ENCODE data around the gene COQ4. TPM values are rescaled to one million over a fixed set of nuclear protein-coding genes. Genes with fewer than 3 reads are reported as not detected.

Gene COQ4
- total RNA-seq, 2 donors from 2014 or later: 48.1 to 50.7 TPM

DNA sequence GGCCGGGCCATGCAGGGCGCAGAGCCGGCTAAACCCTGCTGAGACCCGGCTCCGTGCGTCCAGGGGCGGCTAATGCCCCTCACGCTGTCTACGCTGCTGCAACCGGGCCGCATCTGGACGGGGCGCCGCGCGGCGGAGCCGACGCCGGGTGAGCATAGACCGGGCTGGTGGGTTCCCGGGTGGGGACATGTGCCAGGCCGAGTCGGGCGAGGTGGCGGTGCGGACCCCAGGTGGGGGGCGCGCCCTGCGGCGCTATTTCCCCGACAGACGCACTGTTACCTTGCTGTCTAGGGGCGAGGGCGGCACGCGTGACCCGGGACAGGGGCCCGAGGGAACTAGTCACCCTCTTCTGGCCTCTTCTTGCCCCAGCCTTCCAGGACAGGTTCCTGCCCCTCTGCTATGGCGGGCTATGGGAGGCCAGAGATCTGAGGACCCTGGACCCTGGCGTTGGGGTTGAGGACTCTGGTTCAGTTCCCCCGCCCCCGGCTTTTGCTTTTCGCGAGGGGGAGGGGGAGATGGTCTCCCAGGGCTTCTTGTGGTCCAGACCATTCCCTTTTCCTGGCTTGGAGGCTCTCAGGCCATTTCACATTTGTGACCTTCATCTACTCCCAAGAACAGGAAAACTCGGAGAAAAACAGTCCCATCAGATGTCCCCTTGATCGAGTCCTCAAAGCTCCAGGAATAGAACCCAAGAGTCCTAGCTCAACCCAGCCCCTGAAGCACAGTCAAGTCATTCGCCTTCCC, 18.2 kb downstream of the COQ4 start:
- Histone ChIP-seq H3K27ac (ENCODE audit: low read depth, low read length) (no peak overlapping the region), H3K36me3 (ENCODE audit: control insufficient read depth, insufficient read depth, low read length) (peaks cover 30% of the 10 kb centered on the region), H3K4me1 (ENCODE audit: control insufficient read depth, insufficient read depth, low read length) (no peaks in the 10 kb centered on the region), H3K9me3 (ENCODE audit: control insufficient read depth, low read length) (no peaks in the 10 kb centered on the region), H3K4me3 (ENCODE audit: low read length) (peak overlapping the region; percentile 86), H3K9ac (ENCODE audit: extremely low read depth, low read length, poor library complexity, severe bottlenecking) (no peak overlapping the region), H3K27me3 (ENCODE audit: control insufficient read depth, insufficient read depth, low read length, poor library complexity, severe bottlenecking) (no peaks in the 10 kb centered on the region)
- H3K27me3 Mint-ChIP-seq (ENCODE audit: insufficient read depth): no peaks in the 10 kb centered on the region
- H3K9me3 Mint-ChIP-seq: no peaks in the 10 kb centered on the region
- peaks cover 3% of the 10 kb centered on the region for H3K4me1 Mint-ChIP-seq
- peaks cover 22% of the 10 kb centered on the region for H3K36me3 Mint-ChIP-seq (ENCODE audit: low read depth)
- DNase-seq: peak; percentile 71
- no peak for TF ChIP-seq CTCF (conservative IDR thresholded peaks at IDR 0.05)
- H3K4me3 Mint-ChIP-seq: peak overlapping the region; percentile 77
- 0 to 1% methylated on average over 16 to 48 of the region's 48 CpGs for WGBS, 2 experiments (ENCODE audit: insufficient coverage in 1 of 2, insufficient read length in 1 of 2)
- peak overlapping the region; percentile 11 for H3K27ac Mint-ChIP-seq

DNA sequence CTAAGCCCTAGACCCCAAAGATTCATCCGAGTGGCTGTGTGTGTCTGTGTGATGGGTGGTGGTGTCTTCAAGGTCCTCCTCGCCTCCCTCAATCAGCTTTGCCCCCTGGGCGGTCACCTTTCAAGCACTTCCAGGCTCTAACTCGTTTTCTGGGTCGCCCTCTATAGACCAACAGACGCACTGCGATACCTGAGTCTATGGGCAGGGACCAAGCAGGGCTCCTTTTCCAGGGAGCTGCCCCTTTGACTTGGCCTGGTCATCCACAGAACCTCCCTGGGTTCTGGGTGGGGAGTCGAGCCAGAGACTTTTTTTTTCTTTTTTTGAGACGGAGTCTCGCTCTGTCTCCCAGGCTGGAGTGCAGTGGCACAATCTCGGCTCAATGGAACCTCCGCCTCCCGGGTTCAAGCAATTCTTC, 18.8 kb downstream of the COQ4 start:
- Histone ChIP-seq H3K4me1 (ENCODE audit: control insufficient read depth, insufficient read depth, low read length) (no peaks in the 10 kb centered on the region), H3K9me3 (ENCODE audit: control insufficient read depth, low read length) (no peaks in the 10 kb centered on the region), H3K36me3 (ENCODE audit: control insufficient read depth, insufficient read depth, low read length) (peaks cover 32% of the 10 kb centered on the region), H3K9ac (ENCODE audit: extremely low read depth, low read length, poor library complexity, severe bottlenecking) (no peak overlapping the region), H3K4me3 (ENCODE audit: low read length) (peak overlapping the region; percentile 86), H3K27ac (ENCODE audit: low read depth, low read length) (no peak overlapping the region), H3K27me3 (ENCODE audit: control insufficient read depth, insufficient read depth, low read length, poor library complexity, severe bottlenecking) (no peaks in the 10 kb centered on the region)
- DNase-seq: peak; percentile 93
- no peaks in the 10 kb centered on the region for H3K27me3 Mint-ChIP-seq (ENCODE audit: insufficient read depth)
- peaks cover 22% of the 10 kb centered on the region for H3K36me3 Mint-ChIP-seq (ENCODE audit: low read depth)
- peak overlapping the region; percentile 11 for H3K27ac Mint-ChIP-seq
- peak overlapping the region; percentile 77 for H3K4me3 Mint-ChIP-seq
- 29 to 43% methylated on average over 9 to 13 of the region's 13 CpGs for WGBS, 2 experiments (ENCODE audit: insufficient coverage in 1 of 2, insufficient read length in 1 of 2)
- peak; percentile 80 for TF ChIP-seq CTCF (conservative IDR thresholded peaks at IDR 0.05)
- no peaks in the 10 kb centered on the region for H3K9me3 Mint-ChIP-seq
- peaks cover 3% of the 10 kb centered on the region for H3K4me1 Mint-ChIP-seq

DNA sequence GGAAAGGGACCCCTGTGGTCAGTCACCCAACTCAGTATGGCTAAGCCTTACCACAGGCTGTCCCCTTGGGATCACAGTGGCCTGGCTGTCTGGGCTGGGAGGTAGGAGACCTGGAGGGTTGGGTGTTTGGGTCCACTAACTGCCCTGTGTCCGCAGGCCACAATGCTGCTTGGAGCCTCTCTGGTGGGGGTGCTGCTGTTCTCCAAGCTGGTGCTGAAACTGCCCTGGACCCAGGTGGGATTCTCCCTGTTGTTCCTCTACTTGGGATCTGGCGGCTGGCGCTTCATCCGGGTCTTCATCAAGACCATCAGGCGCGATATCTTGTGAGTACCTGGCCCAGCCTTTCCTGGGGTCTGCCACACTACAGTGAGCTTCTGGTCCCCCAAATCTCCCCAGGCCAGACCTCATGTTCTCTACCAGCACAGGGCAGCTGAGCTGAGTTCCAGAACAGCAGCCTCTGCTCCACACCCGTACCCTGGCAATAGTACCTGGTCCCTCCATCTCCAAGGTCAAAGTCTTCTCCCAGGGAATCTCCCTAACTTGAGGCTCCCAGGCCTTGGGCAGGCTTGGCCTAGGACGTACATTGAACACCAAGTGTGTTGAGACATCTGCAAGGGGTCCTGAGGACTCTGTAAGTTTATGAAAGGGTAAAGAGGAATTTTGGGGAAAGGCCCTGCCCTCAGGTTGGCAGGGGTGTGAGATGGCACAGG, 20.5 kb downstream of the COQ4 start:
- Histone ChIP-seq H3K36me3 (ENCODE audit: control insufficient read depth, insufficient read depth, low read length) (peaks cover 36% of the 10 kb centered on the region), H3K27ac (ENCODE audit: low read depth, low read length) (no peak overlapping the region), H3K4me1 (ENCODE audit: control insufficient read depth, insufficient read depth, low read length) (no peaks in the 10 kb centered on the region), H3K9me3 (ENCODE audit: control insufficient read depth, low read length) (no peaks in the 10 kb centered on the region), H3K27me3 (ENCODE audit: control insufficient read depth, insufficient read depth, low read length, poor library complexity, severe bottlenecking) (no peaks in the 10 kb centered on the region), H3K4me3 (ENCODE audit: low read length) (no peak overlapping the region), H3K9ac (ENCODE audit: extremely low read depth, low read length, poor library complexity, severe bottlenecking) (no peak overlapping the region)
- no peak for TF ChIP-seq CTCF (conservative IDR thresholded peaks at IDR 0.05)
- no peaks in the 10 kb centered on the region for H3K27me3 Mint-ChIP-seq (ENCODE audit: insufficient read depth)
- peaks cover 26% of the 10 kb centered on the region for H3K36me3 Mint-ChIP-seq (ENCODE audit: low read depth)
- H3K4me1 Mint-ChIP-seq: peaks cover 3% of the 10 kb centered on the region
- WGBS, 2 experiments (ENCODE audit: insufficient coverage in 1 of 2, insufficient read length in 1 of 2): 92 to 93% methylated on average over 6 to 8 of the region's 8 CpGs
- H3K9me3 Mint-ChIP-seq: no peaks in the 10 kb centered on the region
- H3K27ac Mint-ChIP-seq: no peak overlapping the region
- no peak for DNase-seq
- no peak overlapping the region for H3K4me3 Mint-ChIP-seq
